ENCODE measurements around the gene TANGO2. TPM values are rescaled to one million over a fixed set of nuclear protein-coding genes. Genes with fewer than 3 reads are reported as not detected.

TANGO2 gene
- total and polyA plus RNA-seq, 3 donors from 2014 or later = 13.5 to 21.5 (median 19.0) TPM

GRCh38 chr22:20111689-20112622 lies 91.0 kb downstream of the TANGO2 start:
- 60 to 72% methylated on average over 4 to 6 of the region's 7 CpGs for WGBS, 2 donors
- H3K9me3 ChIP-seq = no peaks in the 10 kb centered on the region
- H3K36me3 ChIP-seq (ENCODE audit: low read depth, missing control alignments) = no peaks in the 10 kb centered on the region
- no peak for TF ChIP-seq POLR2A (IDR thresholded peaks at IDR 0.05)
- TF ChIP-seq, protein P1, sequence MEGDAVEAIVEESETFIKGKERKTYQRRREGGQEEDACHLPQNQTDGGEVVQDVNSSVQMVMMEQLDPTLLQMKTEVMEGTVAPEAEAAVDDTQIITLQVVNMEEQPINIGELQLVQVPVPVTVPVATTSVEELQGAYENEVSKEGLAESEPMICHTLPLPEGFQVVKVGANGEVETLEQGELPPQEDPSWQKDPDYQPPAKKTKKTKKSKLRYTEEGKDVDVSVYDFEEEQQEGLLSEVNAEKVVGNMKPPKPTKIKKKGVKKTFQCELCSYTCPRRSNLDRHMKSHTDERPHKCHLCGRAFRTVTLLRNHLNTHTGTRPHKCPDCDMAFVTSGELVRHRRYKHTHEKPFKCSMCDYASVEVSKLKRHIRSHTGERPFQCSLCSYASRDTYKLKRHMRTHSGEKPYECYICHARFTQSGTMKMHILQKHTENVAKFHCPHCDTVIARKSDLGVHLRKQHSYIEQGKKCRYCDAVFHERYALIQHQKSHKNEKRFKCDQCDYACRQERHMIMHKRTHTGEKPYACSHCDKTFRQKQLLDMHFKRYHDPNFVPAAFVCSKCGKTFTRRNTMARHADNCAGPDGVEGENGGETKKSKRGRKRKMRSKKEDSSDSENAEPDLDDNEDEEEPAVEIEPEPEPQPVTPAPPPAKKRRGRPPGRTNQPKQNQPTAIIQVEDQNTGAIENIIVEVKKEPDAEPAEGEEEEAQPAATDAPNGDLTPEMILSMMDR (IDR thresholded peaks at IDR 0.05) = no peak
- no peak overlapping the region for H3K4me3 ChIP-seq
- no peak overlapping the region for H3K27ac ChIP-seq
- H3K27me3 ChIP-seq = no peaks in the 10 kb centered on the region
- DNase-seq = no peak
- peaks cover 10% of the 10 kb centered on the region for H3K4me1 ChIP-seq
- intact Hi-C loops (cut with DNase I; ENCODE audit: low total_unique reads) = no loop called here

- TF ChIP-seq, protein P1 (IDR thresholded peaks at IDR 0.05) = no peak
- no peak for TF ChIP-seq POLR2A (IDR thresholded peaks at IDR 0.05)
- intact Hi-C loops (cut with DNase I; ENCODE audit: low total_unique reads) = no loop called here
- no peaks in the 10 kb centered on the region for H3K27me3 ChIP-seq
- no peak for DNase-seq
- H3K4me1 ChIP-seq = peaks cover 10% of the 10 kb centered on the region
- H3K36me3 ChIP-seq (ENCODE audit: low read depth, missing control alignments) = no peaks in the 10 kb centered on the region
- H3K4me3 ChIP-seq = no peak overlapping the region
- no peaks in the 10 kb centered on the region for H3K9me3 ChIP-seq
- H3K27ac ChIP-seq = no peak overlapping the region
- WGBS, 2 donors = 83 to 87% methylated on average over 14 to 25 of the region's 26 CpGs
Measured at GRCh38 chr22:20112623-20113511, 92.0 kb downstream of the TANGO2 start.

GRCh38 chr22:20113551-20114310 lies 92.8 kb downstream of the TANGO2 start:
- Histone ChIP-seq H3K9me3 (no peaks in the 10 kb centered on the region), H3K4me3 (no peak overlapping the region), H3K27me3 (no peaks in the 10 kb centered on the region), H3K36me3 (ENCODE audit: low read depth, missing control alignments) (no peaks in the 10 kb centered on the region), H3K4me1 (peaks cover 19% of the 10 kb centered on the region), H3K27ac (no peak overlapping the region)
- TF ChIP-seq, protein P1 (IDR thresholded peaks at IDR 0.05) = no peak
- no peak for TF ChIP-seq POLR2A (IDR thresholded peaks at IDR 0.05)
- 86 to 89% methylated on average over 9 to 19 of the region's 19 CpGs for WGBS, 2 donors
- DNase-seq = no peak
- intact Hi-C loops (cut with DNase I; ENCODE audit: low total_unique reads) = no loop called here

DNA sequence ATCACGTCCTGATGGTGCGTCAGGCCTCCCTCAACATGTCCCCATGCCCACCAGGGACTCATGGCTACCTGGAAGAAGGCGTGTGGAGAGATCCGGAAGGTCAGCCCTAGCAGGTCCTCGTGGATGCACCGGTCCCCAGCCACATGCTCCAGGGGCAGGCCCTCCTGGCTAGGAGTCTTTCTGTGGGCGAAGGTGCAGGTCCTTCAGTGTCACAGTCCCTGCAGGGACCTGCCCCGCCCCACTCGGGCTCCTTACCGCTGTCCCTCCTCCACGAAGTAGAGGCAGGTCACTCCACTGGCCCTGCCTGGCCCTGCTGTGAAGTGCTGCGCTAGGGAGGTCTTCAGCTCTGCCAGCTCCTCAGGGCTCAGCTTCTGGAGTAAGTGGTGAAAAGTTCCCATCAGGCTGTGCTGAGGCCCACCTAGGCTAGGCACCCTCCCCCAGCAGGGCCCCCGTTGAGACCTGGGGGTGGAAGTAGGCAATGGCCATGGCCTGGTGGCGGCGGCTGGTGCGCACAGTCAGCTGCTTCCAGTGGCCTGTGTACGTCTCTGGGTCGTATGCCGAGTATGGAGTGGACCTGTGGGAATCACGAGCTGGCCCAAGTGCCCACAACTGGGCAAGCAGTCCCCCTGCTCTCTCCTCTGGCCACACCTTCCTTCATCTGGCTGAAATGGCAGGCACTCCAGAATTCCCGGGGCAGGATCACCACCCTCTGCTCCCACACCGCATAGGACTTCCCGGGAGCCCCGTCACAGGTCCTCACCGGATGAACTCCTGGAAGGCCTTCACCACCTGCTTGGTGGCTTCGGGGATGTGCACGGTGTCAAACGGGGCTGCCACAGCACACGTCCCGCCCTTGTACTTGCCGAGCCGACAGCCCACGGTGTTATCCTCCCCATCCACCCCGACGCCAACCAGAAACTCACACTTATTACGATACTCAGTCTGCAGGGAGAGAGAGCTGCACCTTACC lies 93.9 kb downstream of the TANGO2 start:
- WGBS, 2 donors = 90 to 91% methylated on average over 30 to 36 of the region's 36 CpGs
- Histone ChIP-seq H3K36me3 (ENCODE audit: low read depth, missing control alignments) (no peaks in the 10 kb centered on the region), H3K4me1 (peaks cover 25% of the 10 kb centered on the region), H3K9me3 (no peaks in the 10 kb centered on the region), H3K27me3 (no peaks in the 10 kb centered on the region), H3K27ac (no peak overlapping the region), H3K4me3 (no peak overlapping the region)
- DNase-seq = no peak
- intact Hi-C loops (cut with DNase I; ENCODE audit: low total_unique reads) = no loop called here
- no peak for TF ChIP-seq POLR2A (IDR thresholded peaks at IDR 0.05)
- TF ChIP-seq, protein P1 (IDR thresholded peaks at IDR 0.05) = no peak
